ENCODE data around the gene DCAKD. TPM values are rescaled to one million over a fixed set of nuclear protein-coding genes. Genes with fewer than 3 reads are reported as not detected.
A peak's percentile ranks its signal among the peaks of the same experiment; 100 is the strongest.

The DCAKD gene
- total RNA-seq, 1 donor from 2014 or later: 68.1 TPM

DNA sequence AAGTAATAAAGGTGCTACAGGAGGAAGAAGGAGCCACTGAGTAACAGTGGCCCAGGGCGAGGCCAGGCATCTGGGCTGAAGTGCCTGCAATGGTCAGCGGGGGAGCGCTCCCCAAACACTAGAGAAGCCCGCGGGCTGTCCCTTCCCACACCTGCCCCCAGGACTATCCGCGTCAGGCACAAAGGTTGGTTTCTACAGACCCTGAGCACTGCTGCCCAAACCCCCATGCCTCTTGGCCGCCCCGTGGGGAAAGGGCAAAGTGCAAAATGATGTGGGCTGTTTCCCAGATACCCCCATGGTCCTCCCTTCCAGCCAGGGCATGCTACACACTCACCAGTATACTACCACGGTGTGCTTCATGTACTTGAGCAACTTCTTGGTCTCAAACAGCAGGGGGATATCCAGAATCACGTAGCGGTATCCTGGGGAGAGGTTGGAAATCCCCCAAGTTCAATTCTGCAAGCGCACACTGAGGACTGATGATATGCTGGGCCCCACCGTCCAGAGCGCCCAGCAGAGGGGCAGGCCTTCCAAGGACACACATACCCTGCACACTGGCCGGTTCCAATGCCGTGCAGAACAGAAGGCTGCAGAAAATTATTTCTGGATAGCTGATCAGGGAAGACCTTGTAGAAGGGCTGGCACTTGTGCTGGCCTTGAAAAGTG, 21.5 kb downstream of the DCAKD start:
- Mint-ChIP-seq H3K4me1 (ENCODE audit: low read depth) (no peaks in the 10 kb centered on the region), H3K4me3 (ENCODE audit: low read depth) (no peak overlapping the region), H3K9me3 (ENCODE audit: low read depth) (no peaks in the 10 kb centered on the region), H3K36me3 (ENCODE audit: insufficient read depth) (peaks cover 13% of the 10 kb centered on the region), H3K27ac (no peak overlapping the region), H3K27me3 (no peaks in the 10 kb centered on the region)
- TF ChIP-seq, protein P1, sequence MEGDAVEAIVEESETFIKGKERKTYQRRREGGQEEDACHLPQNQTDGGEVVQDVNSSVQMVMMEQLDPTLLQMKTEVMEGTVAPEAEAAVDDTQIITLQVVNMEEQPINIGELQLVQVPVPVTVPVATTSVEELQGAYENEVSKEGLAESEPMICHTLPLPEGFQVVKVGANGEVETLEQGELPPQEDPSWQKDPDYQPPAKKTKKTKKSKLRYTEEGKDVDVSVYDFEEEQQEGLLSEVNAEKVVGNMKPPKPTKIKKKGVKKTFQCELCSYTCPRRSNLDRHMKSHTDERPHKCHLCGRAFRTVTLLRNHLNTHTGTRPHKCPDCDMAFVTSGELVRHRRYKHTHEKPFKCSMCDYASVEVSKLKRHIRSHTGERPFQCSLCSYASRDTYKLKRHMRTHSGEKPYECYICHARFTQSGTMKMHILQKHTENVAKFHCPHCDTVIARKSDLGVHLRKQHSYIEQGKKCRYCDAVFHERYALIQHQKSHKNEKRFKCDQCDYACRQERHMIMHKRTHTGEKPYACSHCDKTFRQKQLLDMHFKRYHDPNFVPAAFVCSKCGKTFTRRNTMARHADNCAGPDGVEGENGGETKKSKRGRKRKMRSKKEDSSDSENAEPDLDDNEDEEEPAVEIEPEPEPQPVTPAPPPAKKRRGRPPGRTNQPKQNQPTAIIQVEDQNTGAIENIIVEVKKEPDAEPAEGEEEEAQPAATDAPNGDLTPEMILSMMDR (IDR thresholded peaks at IDR 0.05; ENCODE audit: unreplicated experiment): no peak
- DNase-seq (ENCODE audit: low spot score, unreplicated experiment): no peak

DNA sequence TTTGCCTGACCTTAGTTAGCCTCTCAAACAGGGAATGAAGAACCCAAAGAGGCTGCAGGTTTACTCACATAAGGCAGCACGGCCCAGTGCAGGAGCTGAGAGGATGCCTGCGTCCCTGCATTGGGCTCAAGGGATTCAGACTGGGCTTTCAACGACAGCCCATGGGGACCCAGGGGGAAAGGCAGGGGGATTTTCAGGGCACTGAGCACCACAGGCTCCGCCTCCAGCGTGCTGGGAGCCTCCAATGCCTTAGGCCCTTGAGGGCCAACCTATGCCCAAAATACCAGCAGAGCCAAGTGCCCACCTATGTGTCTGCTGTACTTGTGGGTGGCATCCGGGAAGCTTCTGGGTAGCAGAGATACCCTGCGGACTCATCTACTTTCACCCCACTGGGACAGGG, 22.3 kb downstream of the DCAKD start:
- Mint-ChIP-seq H3K4me1 (ENCODE audit: low read depth) (no peaks in the 10 kb centered on the region), H3K27me3 (no peaks in the 10 kb centered on the region), H3K36me3 (ENCODE audit: insufficient read depth) (peaks cover 11% of the 10 kb centered on the region), H3K4me3 (ENCODE audit: low read depth) (no peak overlapping the region), H3K27ac (no peak overlapping the region), H3K9me3 (ENCODE audit: low read depth) (no peaks in the 10 kb centered on the region)
- TF ChIP-seq, protein P1 (IDR thresholded peaks at IDR 0.05; ENCODE audit: unreplicated experiment): no peak
- DNase-seq (ENCODE audit: low spot score, unreplicated experiment): no peak

DNA sequence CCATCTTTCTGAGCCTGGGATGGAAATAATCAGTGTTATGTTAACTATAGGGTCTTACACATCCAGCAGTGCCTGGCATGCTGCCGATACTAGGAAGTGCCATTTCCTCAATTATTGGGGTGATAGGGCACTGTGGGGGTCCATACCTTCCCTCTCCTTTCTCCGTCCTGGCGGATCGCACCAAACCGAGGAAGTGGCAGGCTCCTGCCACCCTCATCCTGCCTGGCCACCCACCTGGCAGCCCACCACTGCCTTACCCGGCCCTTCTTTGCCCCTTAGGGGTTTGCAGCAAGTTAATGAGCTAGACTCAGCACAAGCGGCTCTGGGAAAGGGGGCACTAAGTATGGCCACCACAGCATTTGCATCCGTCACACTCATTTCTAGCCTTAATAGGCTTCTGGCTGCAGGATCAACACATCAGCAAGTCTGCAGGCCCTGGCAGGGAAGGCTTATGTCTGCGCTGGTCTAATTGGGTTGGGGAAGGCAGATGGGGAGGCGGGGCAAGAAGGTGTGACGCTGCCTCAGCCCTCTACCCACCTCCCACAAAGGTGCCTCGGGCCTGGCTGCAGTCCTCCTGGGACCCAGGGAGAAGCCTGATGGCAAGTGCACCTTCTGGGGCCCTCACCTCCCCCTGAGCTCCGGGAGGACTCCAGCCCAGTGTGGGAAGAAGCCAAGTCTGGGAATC, 28.6 kb downstream of the DCAKD start:
- Mint-ChIP-seq H3K9me3 (ENCODE audit: low read depth) (no peaks in the 10 kb centered on the region), H3K27me3 (peaks cover 26% of the 10 kb centered on the region), H3K36me3 (ENCODE audit: insufficient read depth) (peaks cover 3% of the 10 kb centered on the region), H3K4me3 (ENCODE audit: low read depth) (no peak overlapping the region), H3K27ac (no peak overlapping the region), H3K4me1 (ENCODE audit: low read depth) (peaks cover 20% of the 10 kb centered on the region)
- TF ChIP-seq, protein P1 (IDR thresholded peaks at IDR 0.05; ENCODE audit: unreplicated experiment): no peak
- no peak for DNase-seq (ENCODE audit: low spot score, unreplicated experiment)

DNA sequence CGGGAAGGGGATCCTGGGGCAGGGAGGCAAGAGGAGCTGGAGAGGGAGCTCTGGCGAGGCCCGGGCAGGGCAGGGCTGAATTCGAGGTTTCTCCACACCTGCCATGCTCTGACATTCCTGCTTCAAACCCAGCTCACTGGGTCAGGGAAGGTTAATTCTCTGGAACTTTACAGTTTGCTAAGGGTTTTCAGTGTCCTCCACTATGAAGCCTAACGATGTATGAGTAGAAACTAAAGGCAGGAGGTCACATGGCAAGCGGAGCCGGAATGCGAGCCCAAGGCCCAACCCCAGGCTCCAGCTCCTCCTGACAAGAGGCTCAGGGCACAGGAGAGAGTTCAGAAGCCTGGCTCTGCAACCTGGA, 29.2 kb downstream of the DCAKD start:
- peaks cover 26% of the 10 kb centered on the region for H3K27me3 Mint-ChIP-seq
- peaks cover 3% of the 10 kb centered on the region for H3K36me3 Mint-ChIP-seq (ENCODE audit: insufficient read depth)
- no peaks in the 10 kb centered on the region for H3K9me3 Mint-ChIP-seq (ENCODE audit: low read depth)
- TF ChIP-seq, protein P1 (IDR thresholded peaks at IDR 0.05; ENCODE audit: unreplicated experiment): peak; percentile 3
- H3K4me3 Mint-ChIP-seq (ENCODE audit: low read depth): no peak overlapping the region
- H3K4me1 Mint-ChIP-seq (ENCODE audit: low read depth): peaks cover 20% of the 10 kb centered on the region
- H3K27ac Mint-ChIP-seq: no peak overlapping the region
- DNase-seq (ENCODE audit: low spot score, unreplicated experiment): no peak

DNA sequence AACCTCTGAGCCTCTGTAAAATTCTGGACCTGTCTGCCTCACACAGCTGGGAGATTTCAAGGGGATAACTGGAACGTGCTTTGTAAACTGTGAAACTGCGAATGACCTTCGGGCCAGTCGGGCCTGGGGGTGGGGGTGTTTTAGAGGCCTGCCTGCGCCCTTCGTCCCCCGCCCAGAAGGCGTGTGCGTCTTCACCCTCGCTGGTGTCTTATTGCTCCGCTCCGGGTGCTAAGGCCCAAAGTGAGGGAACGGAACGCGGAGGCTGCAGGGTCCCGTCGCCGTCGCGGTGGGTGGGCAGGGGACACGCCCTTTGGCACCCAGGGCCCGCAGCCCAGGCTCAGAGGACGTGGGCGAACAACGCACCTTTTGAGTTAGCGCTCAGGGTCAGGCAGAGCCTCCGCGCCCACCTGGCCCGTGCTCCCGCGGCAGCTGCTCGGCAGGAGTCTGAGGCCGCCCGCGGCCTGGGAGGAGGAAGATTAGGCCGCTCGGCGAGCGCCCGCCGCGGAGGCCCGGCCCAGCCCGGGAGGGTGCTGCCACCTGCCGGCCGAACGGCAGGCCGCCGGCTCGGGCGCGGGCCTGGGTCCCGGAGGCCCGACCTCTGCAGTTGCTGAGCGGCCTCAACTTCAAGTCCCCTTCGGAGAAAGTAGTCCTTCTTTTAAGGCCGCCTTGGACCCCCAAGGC, 29.7 kb downstream of the DCAKD start:
- H3K27ac Mint-ChIP-seq: peak overlapping the region; percentile 86
- peaks cover 3% of the 10 kb centered on the region for H3K36me3 Mint-ChIP-seq (ENCODE audit: insufficient read depth)
- no peaks in the 10 kb centered on the region for H3K9me3 Mint-ChIP-seq (ENCODE audit: low read depth)
- peak overlapping the region; percentile 51 for H3K4me3 Mint-ChIP-seq (ENCODE audit: low read depth)
- DNase-seq (ENCODE audit: low spot score, unreplicated experiment): peak; percentile 70
- H3K27me3 Mint-ChIP-seq: peaks cover 26% of the 10 kb centered on the region
- TF ChIP-seq, protein P1 (IDR thresholded peaks at IDR 0.05; ENCODE audit: unreplicated experiment): peak; percentile 91
- peaks cover 22% of the 10 kb centered on the region for H3K4me1 Mint-ChIP-seq (ENCODE audit: low read depth)

Measured in progenitor cell of endocrine pancreas (in vitro differentiated cells).